OCI-LY3 (cell line): ENCODE results near the gene TANK.
A peak's percentile ranks its signal among the peaks of the same experiment; 100 is the strongest.

Experiments used
- H2AFZ ChIP-seq: fragments of 200-600, 300-600 bp; shearing (Covaris generic); 2 replicates; pipeline ENCODE4 v1.6.0; 2014; ENCODE audit warnings: antibody characterized with exemption, low read depth, low read length
- H3K27ac ChIP-seq: fragments of 200-600, 300-600 bp; sonication (generic); 2 replicates; pipeline ENCODE4 v1.5.1; 2014; ENCODE audit warnings: mild to moderate bottlenecking, low read length, moderate library complexity, mixed read lengths
- H3K27me3 ChIP-seq: fragments of 200-600, 300-600 bp; sonication (generic); 2 replicates; pipeline ENCODE4 v1.6.1; 2014; ENCODE audit warnings: low read depth, low read length, mixed read lengths
- H3K36me3 ChIP-seq: fragments of 200-600, 300-600 bp; sonication (generic); replicated peaks from 2 replicates; pipeline ENCODE3; 2014; ENCODE audit warnings: low read depth, low read length, mixed read lengths
- H3K4me1 ChIP-seq: fragments of 300-600, 200-600 bp; sonication (generic); 2 replicates; pipeline ENCODE4 v1.6.1; 2014; ENCODE audit warnings: low read length, mixed read lengths
- H3K4me2 ChIP-seq: fragments of 200-600, 300-600 bp; sonication (generic); 2 replicates; pipeline ENCODE4 v1.6.1; 2014; ENCODE audit warnings: low read length, mixed read lengths
- H3K4me3 ChIP-seq: fragments of 300-600, 200-600 bp; sonication (generic); 2 replicates; pipeline ENCODE4 v1.5.1; 2014; ENCODE audit warnings: antibody characterized with exemption, mild to moderate bottlenecking, low read length, moderate library complexity
- H3K79me2 ChIP-seq: fragments of 300-600, 200-600 bp; shearing (Covaris generic); 2 replicates; pipeline ENCODE4 v1.6.1; 2014; ENCODE audit warnings: mild to moderate bottlenecking, low read length, mixed read lengths
- H3K9ac ChIP-seq: fragments of 300-600, 200-600 bp; shearing (Covaris generic); 2 replicates; pipeline ENCODE4 v1.6.0; 2014; ENCODE audit warnings: mild to moderate bottlenecking, low read length, moderate library complexity
- H3K9me3 ChIP-seq: fragments of 200-600, 300-600 bp; shearing (Covaris generic); 2 replicates; pipeline ENCODE4 v1.6.1; 2014; ENCODE audit warnings: low read length, mixed read lengths; ENCODE audit not compliant: insufficient read depth
- H4K20me1 ChIP-seq: fragments of 200-600, 300-600 bp; sonication (generic); 2 replicates; pipeline ENCODE4 v1.6.1; 2016; ENCODE audit warnings: low read length, mixed read lengths; ENCODE audit not compliant: insufficient read depth
- EZH2phosphoT487 ChIP-seq: fragments of 200-600 bp; shearing (Covaris generic); IDR thresholded peaks from 2 replicates; pipeline ENCODE4 v1.6.1; 2018; ENCODE audit warnings: antibody characterized with exemption, mixed run types, low read depth
- TF ChIP-seq, protein P1 (sequence below): fragments of 200-600, 300-600 bp; sonication (generic); IDR thresholded peaks from 2 replicates; pipeline ENCODE4 v1.5.1; 2014; ENCODE audit warnings: antibody characterized with exemption, low read length, low read depth

Gene TANK

DNA sequence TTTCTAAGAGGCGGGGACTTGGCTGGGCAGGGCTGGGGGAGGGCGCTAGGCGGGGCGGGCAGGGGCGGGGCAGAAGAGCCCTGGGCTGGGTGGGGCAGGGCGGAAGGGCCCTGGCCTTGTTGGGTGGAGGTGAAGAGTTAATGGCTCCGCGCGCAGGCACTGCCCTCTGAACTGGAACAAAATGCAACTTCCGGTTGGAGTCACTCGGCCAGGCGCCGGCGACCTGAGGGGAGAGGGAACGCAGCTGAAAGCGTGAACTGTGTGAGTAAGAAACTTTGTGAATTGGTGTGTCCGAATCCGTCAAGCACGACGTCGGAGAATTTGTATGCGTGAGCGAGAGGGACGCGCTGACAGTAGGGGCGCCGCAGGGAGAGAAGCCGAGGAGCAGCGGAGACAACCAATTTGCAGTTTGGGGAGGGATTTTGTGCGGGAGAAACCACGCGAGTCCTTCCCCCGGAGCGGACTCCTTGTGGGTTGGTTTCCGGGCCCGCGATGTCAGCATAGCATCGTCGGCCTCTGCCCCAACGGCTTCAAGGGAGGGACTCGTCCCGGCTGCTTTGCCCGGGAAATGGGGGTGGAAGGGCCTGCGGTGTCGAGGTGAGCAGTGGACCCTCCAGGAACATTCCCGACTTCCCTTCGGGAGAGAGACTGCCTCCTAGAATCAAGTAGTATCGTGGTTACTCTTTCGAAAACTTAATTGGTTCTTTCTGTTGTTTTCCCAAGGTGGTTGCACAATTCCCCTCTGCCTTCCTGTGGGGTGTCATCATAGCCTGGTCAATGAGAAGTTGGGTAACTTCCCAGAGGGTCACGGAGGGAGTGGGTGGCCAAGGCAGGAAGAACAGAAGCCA, at the start of gene TANK:
Gene TANK (plus strand): TSS at position 203 of the 848 bp plus-strand sequence. CDS start 19,235 bp downstream, outside the sequence.
- Histone ChIP-seq H3K27me3 (no peaks in the 10 kb centered on the region), H4K20me1 (peaks cover 56% of the 10 kb centered on the region), H2AFZ (no peak within 1 kb of the TSS), H3K4me1 (peaks cover 51% of the 10 kb centered on the region), H3K9me3 (no peaks in the 10 kb centered on the region), H3K79me2 (peaks cover 98% of the 10 kb centered on the region), H3K36me3 (peaks cover 49% of the 10 kb centered on the region), H3K27ac (peak within 1 kb of the TSS; percentile 94), H3K9ac (peak within 1 kb of the TSS; percentile 97), H3K4me3 (peak within 1 kb of the TSS; percentile 94), H3K4me2 (peak within 1 kb of the TSS; percentile 90)
- TF ChIP-seq, protein P1, sequence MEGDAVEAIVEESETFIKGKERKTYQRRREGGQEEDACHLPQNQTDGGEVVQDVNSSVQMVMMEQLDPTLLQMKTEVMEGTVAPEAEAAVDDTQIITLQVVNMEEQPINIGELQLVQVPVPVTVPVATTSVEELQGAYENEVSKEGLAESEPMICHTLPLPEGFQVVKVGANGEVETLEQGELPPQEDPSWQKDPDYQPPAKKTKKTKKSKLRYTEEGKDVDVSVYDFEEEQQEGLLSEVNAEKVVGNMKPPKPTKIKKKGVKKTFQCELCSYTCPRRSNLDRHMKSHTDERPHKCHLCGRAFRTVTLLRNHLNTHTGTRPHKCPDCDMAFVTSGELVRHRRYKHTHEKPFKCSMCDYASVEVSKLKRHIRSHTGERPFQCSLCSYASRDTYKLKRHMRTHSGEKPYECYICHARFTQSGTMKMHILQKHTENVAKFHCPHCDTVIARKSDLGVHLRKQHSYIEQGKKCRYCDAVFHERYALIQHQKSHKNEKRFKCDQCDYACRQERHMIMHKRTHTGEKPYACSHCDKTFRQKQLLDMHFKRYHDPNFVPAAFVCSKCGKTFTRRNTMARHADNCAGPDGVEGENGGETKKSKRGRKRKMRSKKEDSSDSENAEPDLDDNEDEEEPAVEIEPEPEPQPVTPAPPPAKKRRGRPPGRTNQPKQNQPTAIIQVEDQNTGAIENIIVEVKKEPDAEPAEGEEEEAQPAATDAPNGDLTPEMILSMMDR: no peak
- TF ChIP-seq EZH2phosphoT487: no peak

- H3K4me2 ChIP-seq: no peak overlapping the region
- H3K9ac ChIP-seq: no peak overlapping the region
- peaks cover 74% of the 10 kb centered on the region for H3K4me1 ChIP-seq
- H3K27ac ChIP-seq: no peak overlapping the region
- no peaks in the 10 kb centered on the region for H4K20me1 ChIP-seq
- no peak overlapping the region for H2AFZ ChIP-seq
- no peaks in the 10 kb centered on the region for H3K36me3 ChIP-seq
- H3K9me3 ChIP-seq: no peaks in the 10 kb centered on the region
- TF ChIP-seq EZH2phosphoT487: no peak
- TF ChIP-seq, protein P1: no peak
- no peak overlapping the region for H3K4me3 ChIP-seq
- no peaks in the 10 kb centered on the region for H3K79me2 ChIP-seq
- H3K27me3 ChIP-seq: no peaks in the 10 kb centered on the region
Observed at GRCh38 chr2:161111531-161111930, 48.7 kb upstream of the TANK start.

GRCh38 chr2:161112908-161113307, 47.3 kb upstream of the TANK start:
- H3K27ac ChIP-seq: no peak overlapping the region
- no peaks in the 10 kb centered on the region for H3K36me3 ChIP-seq
- TF ChIP-seq, protein P1: no peak
- no peak for TF ChIP-seq EZH2phosphoT487
- H3K9me3 ChIP-seq: no peaks in the 10 kb centered on the region
- no peak overlapping the region for H3K4me3 ChIP-seq
- peaks cover 68% of the 10 kb centered on the region for H3K4me1 ChIP-seq
- H3K9ac ChIP-seq: no peak overlapping the region
- H2AFZ ChIP-seq: no peak overlapping the region
- H3K4me2 ChIP-seq: peak overlapping the region; percentile 0; the same call in 1 of the 2 replicates
- H4K20me1 ChIP-seq: no peaks in the 10 kb centered on the region
- H3K27me3 ChIP-seq: no peaks in the 10 kb centered on the region
- no peaks in the 10 kb centered on the region for H3K79me2 ChIP-seq

DNA sequence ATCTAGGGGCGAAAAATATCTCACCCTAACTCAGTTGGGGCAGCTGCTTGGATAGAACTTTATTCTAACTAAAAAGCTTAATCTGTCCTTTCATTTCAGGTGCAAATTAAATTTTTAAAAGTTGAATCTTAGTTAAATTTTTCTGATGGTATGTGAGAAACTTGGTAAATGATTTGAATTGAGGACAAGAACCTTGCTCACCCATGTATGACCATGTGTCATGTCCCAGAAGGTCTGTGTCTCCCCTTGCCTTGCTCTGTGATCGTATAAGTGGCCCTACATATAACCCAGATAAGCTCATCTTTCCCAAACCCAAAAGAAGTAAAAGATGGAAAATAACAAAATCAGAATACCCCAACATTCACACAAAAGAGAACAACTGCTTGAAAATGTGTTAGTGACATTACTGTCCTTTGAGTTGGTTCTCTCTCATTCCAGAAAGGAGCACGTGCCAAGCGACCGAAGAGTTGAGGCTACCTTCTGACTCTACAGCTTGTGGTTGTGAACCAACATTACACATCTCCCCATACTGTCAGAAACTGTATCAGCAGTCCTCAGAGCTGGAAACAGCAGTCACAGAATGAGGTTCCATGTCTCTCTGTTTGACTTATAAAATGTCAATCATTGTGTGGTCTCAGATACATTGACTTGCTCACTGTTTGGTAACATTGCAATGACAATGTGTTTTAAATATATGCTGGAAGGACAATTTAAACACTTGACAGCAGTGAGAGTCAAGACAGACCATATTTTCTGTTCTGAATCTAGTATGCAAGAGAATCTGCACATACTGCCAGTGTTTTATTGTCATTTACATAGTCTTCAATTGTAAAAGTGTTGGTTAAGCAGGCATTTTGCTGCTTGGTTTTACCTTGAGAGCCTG, 46.3 kb upstream of the TANK start:
- no peak overlapping the region for H2AFZ ChIP-seq
- TF ChIP-seq, protein P1: no peak
- TF ChIP-seq EZH2phosphoT487: no peak
- H3K27me3 ChIP-seq: no peaks in the 10 kb centered on the region
- H4K20me1 ChIP-seq: no peaks in the 10 kb centered on the region
- no peak overlapping the region for H3K27ac ChIP-seq
- no peaks in the 10 kb centered on the region for H3K79me2 ChIP-seq
- no peaks in the 10 kb centered on the region for H3K36me3 ChIP-seq
- H3K4me2 ChIP-seq: no peak overlapping the region
- peaks cover 69% of the 10 kb centered on the region for H3K4me1 ChIP-seq
- no peak overlapping the region for H3K4me3 ChIP-seq
- no peak overlapping the region for H3K9ac ChIP-seq
- H3K9me3 ChIP-seq: no peaks in the 10 kb centered on the region
